H9 (cell line): ENCODE results near the gene KLHL2. TPM values are rescaled to one million over a fixed set of nuclear protein-coding genes. Genes with fewer than 3 reads are reported as not detected.

ENCODE experiments used
- DNase-seq: peaks from one replicate; pipeline ENCODE4 v3.0.0-alpha.2; 2017
- H2AFZ ChIP-seq: one replicate; pipeline ENCODE4 v1.6.1; 2013; ENCODE audit warnings: mild to moderate bottlenecking, low read length, control low read depth, moderate library complexity
- H2AK5ac ChIP-seq: 2 replicates; pipeline ENCODE4 v1.6.1; 2013; ENCODE audit warnings: low read length, control low read depth, mixed read lengths; ENCODE audit not compliant: insufficient read length
- H2BK120ac ChIP-seq: one replicate; pipeline ENCODE4 v1.6.1; 2013; ENCODE audit warnings: low read depth, mild to moderate bottlenecking, low read length, control low read depth, inconsistent platforms; ENCODE audit not compliant: poor library complexity, severe bottlenecking
- H2BK12ac ChIP-seq: 2 replicates; pipeline ENCODE4 v1.6.1; 2013; ENCODE audit warnings: low read length, control low read depth, mixed read lengths, low read depth; ENCODE audit not compliant: insufficient read length
- H2BK15ac ChIP-seq: 2 replicates; pipeline ENCODE4 v1.6.1; 2013; ENCODE audit warnings: low read depth, low read length, control low read depth
- H2BK20ac ChIP-seq: one replicate; pipeline ENCODE4 v1.6.1; 2013; ENCODE audit warnings: low read depth, mild to moderate bottlenecking, low read length, control low read depth, inconsistent platforms; ENCODE audit not compliant: poor library complexity, severe bottlenecking
- H2BK5ac ChIP-seq: 2 replicates; pipeline ENCODE4 v1.6.1; 2013; ENCODE audit warnings: low read length, control low read depth, mixed read lengths; ENCODE audit not compliant: insufficient read length
- H3K14ac ChIP-seq: 2 replicates; pipeline ENCODE4 v1.6.1; 2013; ENCODE audit warnings: low read length, control low read depth; ENCODE audit not compliant: insufficient read depth
- H3K18ac ChIP-seq: 2 replicates; pipeline ENCODE4 v1.6.1; 2013; ENCODE audit warnings: low read depth, mild to moderate bottlenecking, mixed read lengths, low read length, control low read depth; ENCODE audit not compliant: insufficient read length
- H3K23ac ChIP-seq: 2 replicates; pipeline ENCODE4 v1.6.1; 2013; ENCODE audit warnings: low read length, control low read depth, mixed read lengths, low read depth; ENCODE audit not compliant: insufficient read length
- H3K23me2 ChIP-seq: 2 replicates; pipeline ENCODE4 v1.6.1; 2013; ENCODE audit warnings: low read depth, mild to moderate bottlenecking, mixed read lengths, low read length, control low read depth; ENCODE audit not compliant: insufficient read length, poor library complexity, severe bottlenecking
- H3K27ac ChIP-seq: 2 replicates; pipeline ENCODE4 v1.5.1; 2013; ENCODE audit warnings: low read length, control low read depth, mixed read lengths, low read depth; ENCODE audit not compliant: insufficient read length
- H3K27me3 ChIP-seq: 2 replicates; pipeline ENCODE4 v1.6.1; 2013; ENCODE audit warnings: low read length, control low read depth, inconsistent platforms; ENCODE audit not compliant: insufficient read depth
- H3K4ac ChIP-seq: 2 replicates; pipeline ENCODE4 v1.6.1; 2013; ENCODE audit warnings: low read depth, mild to moderate bottlenecking, control low read depth, inconsistent platforms, low read length, moderate library complexity
- H3K4me1 ChIP-seq: 2 replicates; pipeline ENCODE4 v1.6.1; 2013; ENCODE audit warnings: low read length, control low read depth, inconsistent platforms; ENCODE audit not compliant: insufficient read depth
- H3K4me2 ChIP-seq: 2 replicates; pipeline ENCODE4 v1.6.1; 2013; ENCODE audit warnings: low read length, control low read depth, mixed read lengths; ENCODE audit not compliant: insufficient read length, insufficient read depth
- H3K56ac ChIP-seq: 2 replicates; pipeline ENCODE4 v1.6.1; 2013; ENCODE audit warnings: low read depth, mild to moderate bottlenecking, mixed read lengths, low read length, control low read depth; ENCODE audit not compliant: insufficient read length
- H3K79me1 ChIP-seq: 2 replicates; pipeline ENCODE4 v1.6.1; 2013; ENCODE audit warnings: low read depth, mild to moderate bottlenecking, moderate library complexity, low read length, control low read depth, inconsistent platforms; ENCODE audit not compliant: insufficient read depth, poor library complexity, severe bottlenecking
- H3K79me2 ChIP-seq: 2 replicates; pipeline ENCODE4 v1.6.1; 2013; ENCODE audit warnings: low read length, control low read depth, inconsistent platforms; ENCODE audit not compliant: insufficient read depth
- H3K9ac ChIP-seq: 2 replicates; pipeline ENCODE4 v1.6.1; 2013; ENCODE audit warnings: low read length, control low read depth, mixed read lengths; ENCODE audit not compliant: insufficient read length; ENCODE audit errors: extremely low read depth
- H3K9me3 ChIP-seq: one replicate; pipeline ENCODE4 v1.6.1; 2013; ENCODE audit warnings: low read depth, low read length, inconsistent platforms; ENCODE audit not compliant: control insufficient read depth
- H3T11ph ChIP-seq: one replicate; pipeline ENCODE4 v1.6.1; 2013; ENCODE audit warnings: mild to moderate bottlenecking, low read length, control low read depth, inconsistent platforms
- H4K20me1 ChIP-seq: one replicate; pipeline ENCODE4 v1.6.1; 2013; ENCODE audit not compliant: control insufficient read depth, insufficient read length, insufficient read depth
- H4K5ac ChIP-seq: 2 replicates; pipeline ENCODE4 v1.6.1; 2013; ENCODE audit warnings: low read depth, mild to moderate bottlenecking, mixed read lengths, low read length, control low read depth; ENCODE audit not compliant: insufficient read length
- H4K8ac ChIP-seq: replicated peaks from 2 replicates; pipeline ENCODE4 v1.6.1; 2013; ENCODE audit warnings: low read length, control low read depth, mixed read lengths, low read depth; ENCODE audit not compliant: insufficient read length
- H4K91ac ChIP-seq: 2 replicates; pipeline ENCODE4 v1.6.1; 2013; ENCODE audit warnings: low read depth, mild to moderate bottlenecking, moderate library complexity, mixed read lengths, low read length, control low read depth; ENCODE audit not compliant: insufficient read length
- H3K27ac Mint-ChIP-seq, 3 experiments: 2 replicates in 2 of 3; 3 replicates in 1 of 3; pipeline ENCODE4 v1.8.0; 2020 to 2021; ENCODE audit warnings: mixed read lengths in 3 of 3, mild to moderate bottlenecking in 1 of 3, moderate library complexity in 1 of 3
- H3K27me3 Mint-ChIP-seq: 2 replicates; pipeline ENCODE4 v1.8.0; 2021; ENCODE audit warnings: low read depth, mild to moderate bottlenecking, moderate library complexity, mixed read lengths
- H3K36me3 Mint-ChIP-seq, 3 experiments: 2 replicates in 2 of 3; 3 replicates in 1 of 3; pipeline ENCODE4 v1.8.0; 2020 to 2021; ENCODE audit warnings: low read depth in 3 of 3, mixed read lengths in 3 of 3; ENCODE audit not compliant: insufficient read depth in 1 of 3
- H3K4me1 Mint-ChIP-seq, 2 experiments: 2 replicates each; pipeline ENCODE4 v1.8.0; 2020; ENCODE audit warnings: mixed read lengths in 2 of 2
- H3K4me3 Mint-ChIP-seq, 2 experiments: 2 replicates in 1 of 2; 3 replicates in 1 of 2; pipeline ENCODE4 v1.8.0; 2020 to 2021; ENCODE audit warnings: mild to moderate bottlenecking in 2 of 2, mixed read lengths in 2 of 2, moderate library complexity in 1 of 2
- H3K9me3 Mint-ChIP-seq, 2 experiments: 2 replicates in 1 of 2; 3 replicates in 1 of 2; pipeline ENCODE4 v1.8.0; 2020; ENCODE audit warnings: mild to moderate bottlenecking in 2 of 2, mixed read lengths in 2 of 2, moderate library complexity in 1 of 2
- CTCF ChIP-seq: fragments of 200-600 bp; sonication (generic); conservative IDR thresholded peaks from 3 replicates; pipeline ENCODE4 v1.8.0; 2021; ENCODE audit warnings: antibody characterized with exemption, mild to moderate bottlenecking
- WGBS: extraction: QIAGEN DNeasy Blood & Tissue Kit; methylation state at CpG from one replicate; pipeline ENCODE4 v1.1.7; 2013; ENCODE audit warnings: missing lambda C conversion rate, low lambda C conversion rate, mixed read lengths; ENCODE audit not compliant: insufficient read length; ENCODE audit errors: extremely low coverage; 5-methylcytosine and 5-hydroxymethylcytosine counted together
- total RNA-seq: library from RNA; stranded (reverse); gene quantifications from 2 replicates; pipeline ENCODE4 v1.2.1, GENCODE V29; 2021

The KLHL2 gene
- total RNA-seq, 1 experiment from 2014 or later, result 14.3 TPM

DNA sequence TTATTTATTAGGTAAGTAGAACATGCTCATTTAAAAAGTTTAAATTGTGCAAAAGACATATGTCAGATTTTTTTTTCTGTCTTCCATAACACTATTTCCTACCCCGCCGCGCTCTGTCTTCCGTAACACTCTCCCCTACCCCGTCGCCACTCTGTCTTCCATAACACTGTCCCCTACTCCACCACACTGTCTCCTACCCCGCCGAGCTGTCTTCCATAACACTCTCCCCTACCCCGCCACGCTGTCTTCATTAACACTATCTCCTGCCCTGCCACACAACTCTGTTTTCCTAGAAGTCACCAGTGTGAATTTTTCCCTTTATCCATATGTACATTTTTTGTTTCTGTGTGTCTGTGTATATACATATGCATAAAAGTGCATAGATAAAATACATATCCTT, 124.5 kb downstream of the KLHL2 start:
- Histone ChIP-seq H3K23me2 (peaks cover 11% of the 10 kb centered on the region), H4K8ac (no peak overlapping the region), H4K91ac (no peak overlapping the region), H2BK5ac (no peak overlapping the region), H3K9ac (peak overlapping the region; percentile 16), H2AK5ac (no peak overlapping the region), H2BK120ac (no peak overlapping the region), H4K5ac (no peak overlapping the region), H3T11ph (no peak overlapping the region), H3K27ac (no peak overlapping the region), H3K9me3 (no peaks in the 10 kb centered on the region), H2BK15ac (no peak overlapping the region), H3K4me2 (peak overlapping the region; percentile 94), H3K4me1 (no peaks in the 10 kb centered on the region), H3K56ac (no peak overlapping the region), H3K27me3 (no peaks in the 10 kb centered on the region), H2BK12ac (no peak overlapping the region), H3K4ac (no peak overlapping the region), H4K20me1 (no peaks in the 10 kb centered on the region), H3K79me1 (no peaks in the 10 kb centered on the region), H3K14ac (no peak overlapping the region), H2AFZ (no peak overlapping the region), H3K23ac (no peak overlapping the region), H2BK20ac (no peak overlapping the region), H3K79me2 (peaks cover 74% of the 10 kb centered on the region), H3K18ac (no peak overlapping the region)
- H3K4me3 Mint-ChIP-seq, result peak overlapping the region in 1 of 2 experiments; percentile 49; a peak in 2 of 5 replicates
- no peak for DNase-seq
- H3K36me3 Mint-ChIP-seq, result peaks cover 31 to 48% (median 42%) of the 10 kb centered on the region in 3 experiments
- H3K4me1 Mint-ChIP-seq, result peaks cover 46 to 48% of the 10 kb centered on the region in 2 experiments
- H3K27me3 Mint-ChIP-seq, result no peaks in the 10 kb centered on the region
- WGBS, result no CpG with 5 or more reads among the region's 10 CpGs
- no peaks in the 10 kb centered on the region for H3K9me3 Mint-ChIP-seq
- no peak for TF ChIP-seq CTCF
- H3K27ac Mint-ChIP-seq, result peak overlapping the region in 2 of 3 experiments; percentile 4 to 46; a peak in 3 of 7 replicates
